NOMO-1 treated with DMSO at 0.1 percent for 48 hours (cell line): Measurements from ENCODE around the gene MARVELD2.

Experiments
- DNase-seq: peaks from one replicate; lab custom pipeline; 2025; ENCODE audit not compliant: unreplicated experiment; lab: John Stamatoyannopoulos, UW

MARVELD2 gene

GRCh38 chr5:69492391-69492922, 77.5 kb downstream of the MARVELD2 start, which contains the start of gene OCLN:
TSS of gene OCLN (plus strand) at chr5:69492790. CDS start at chr5:69504245, 11,455 bp downstream.
- peak; percentile 30 for DNase-seq

- peak; percentile 19 for DNase-seq
Observed at GRCh38 chr5:69492923-69493395, 78.0 kb downstream of the MARVELD2 start.

GRCh38 chr5:69493396-69494133, 78.6 kb downstream of the MARVELD2 start:
- peak; percentile 66 for DNase-seq
